NCI-H460 (cell line): Measurements from ENCODE around the gene METTL1. TPM values are rescaled to one million over a fixed set of nuclear protein-coding genes. Genes with fewer than 3 reads are reported as not detected.
A peak's percentile ranks its signal among the peaks of the same experiment; 100 is the strongest.

Experiments
- DNase-seq: peaks from one replicate; pipeline ENCODE4 v3.0.0-alpha.2; 2016; ENCODE audit warnings: low read depth; ENCODE audit errors: extremely low read depth
- total RNA-seq: library from RNA; depleted of rRNA; stranded (reverse); fragments of >200 nt; shearing (Covaris generic); gene quantifications from 2 replicates; pipeline ENCODE4 v1.2.3, GENCODE V29; 2014

Gene METTL1
- total RNA-seq, 1 experiment from 2014 or later, result 23.3 TPM

GRCh38 chr12:57771236-57771872 lies 551 bp downstream of the METTL1 start:
- DNase-seq, result peak; percentile 91

DNA sequence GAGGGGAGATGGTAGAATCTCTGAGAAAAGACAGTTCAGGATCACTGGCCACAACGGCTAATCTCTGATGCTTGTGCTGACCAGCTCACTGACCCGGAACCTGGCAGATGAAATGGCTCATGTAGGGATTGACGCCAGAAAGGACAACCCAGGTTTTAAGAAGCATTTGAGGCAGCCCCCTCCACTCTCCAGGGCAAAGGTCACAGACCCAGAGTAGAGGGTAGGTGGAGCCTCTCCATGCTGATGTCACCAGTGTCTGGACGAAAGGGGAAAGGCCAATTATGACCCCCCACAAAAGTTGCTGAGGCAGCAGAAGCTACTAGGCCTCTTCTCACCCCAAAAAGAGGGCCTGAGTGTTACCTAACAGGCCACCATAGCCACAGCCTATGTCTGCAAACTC lies 1.2 kb downstream of the METTL1 start:
- DNase-seq, result no peak

DNA sequence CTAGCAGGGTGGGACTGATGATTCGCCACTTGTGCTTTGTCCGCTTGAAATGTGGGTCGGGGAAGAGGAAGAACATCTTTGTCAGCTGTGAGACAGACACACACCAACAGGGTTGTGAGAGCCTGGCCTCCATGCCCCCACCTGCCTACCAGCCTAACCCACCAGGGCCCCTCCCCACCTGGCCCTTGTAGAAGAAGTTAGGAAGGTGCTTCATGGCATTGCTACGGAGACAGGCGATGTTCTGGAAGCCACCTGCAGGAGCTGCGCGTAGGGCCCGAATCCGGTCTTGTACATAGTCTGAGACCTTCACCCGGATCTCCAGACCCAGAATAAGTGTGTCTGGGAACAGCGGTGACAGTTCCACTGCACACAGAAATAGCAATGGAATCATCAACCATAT lies 2.3 kb downstream of the METTL1 start:
- no peak for DNase-seq

DNA sequence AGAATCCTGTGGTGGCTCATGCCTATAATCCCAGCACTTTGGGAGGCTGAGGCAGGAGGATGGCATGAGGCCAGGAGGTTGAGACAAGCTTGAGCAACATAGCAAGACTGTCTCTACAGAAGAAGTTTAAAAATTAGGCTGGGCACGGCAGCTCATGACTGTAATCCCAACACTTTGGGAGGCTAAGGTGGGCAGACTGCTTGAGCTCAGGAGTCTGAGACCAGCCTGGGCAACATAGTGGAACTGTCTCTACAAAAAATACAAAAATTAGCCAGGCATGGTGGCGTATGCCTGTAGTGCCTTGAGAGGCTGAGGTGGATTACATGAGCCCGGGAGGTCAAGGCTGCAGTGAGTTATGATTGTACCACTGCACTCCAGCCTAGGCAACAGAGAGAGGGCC lies 4.0 kb downstream of the METTL1 start:
- no peak for DNase-seq

DNA sequence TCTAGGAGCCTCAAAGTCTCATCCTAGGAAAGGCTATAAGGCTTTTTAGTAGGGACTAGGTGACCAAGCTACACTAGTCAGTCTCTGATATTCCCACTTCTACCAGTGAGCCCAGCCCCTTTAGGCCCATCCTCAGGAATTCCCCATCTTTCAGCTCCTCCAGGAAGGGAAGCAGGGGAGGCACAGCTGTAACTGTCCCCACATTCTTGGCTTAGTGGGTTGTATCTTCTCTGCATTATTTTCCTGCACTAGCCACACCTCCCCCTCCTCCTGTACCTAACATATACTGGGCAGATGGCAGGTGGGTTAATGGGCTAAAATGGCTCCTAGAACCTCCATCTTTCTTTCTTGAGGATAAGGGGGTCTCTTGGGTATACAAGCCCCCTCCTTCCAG lies 4.6 kb downstream of the METTL1 start:
- DNase-seq, result no peak

GRCh38 chr12:57766464-57767304 lies 5.2 kb downstream of the METTL1 start, which contains the start of gene CYP27B1:
Gene CYP27B1 (minus strand): TSS chr12:57767078. CDS start chr12:57767041, 37 bp downstream.
- DNase-seq, result peak; percentile 64

GRCh38 chr12:57765698-57766463 lies 6.0 kb downstream of the METTL1 start:
- no peak for DNase-seq

DNA sequence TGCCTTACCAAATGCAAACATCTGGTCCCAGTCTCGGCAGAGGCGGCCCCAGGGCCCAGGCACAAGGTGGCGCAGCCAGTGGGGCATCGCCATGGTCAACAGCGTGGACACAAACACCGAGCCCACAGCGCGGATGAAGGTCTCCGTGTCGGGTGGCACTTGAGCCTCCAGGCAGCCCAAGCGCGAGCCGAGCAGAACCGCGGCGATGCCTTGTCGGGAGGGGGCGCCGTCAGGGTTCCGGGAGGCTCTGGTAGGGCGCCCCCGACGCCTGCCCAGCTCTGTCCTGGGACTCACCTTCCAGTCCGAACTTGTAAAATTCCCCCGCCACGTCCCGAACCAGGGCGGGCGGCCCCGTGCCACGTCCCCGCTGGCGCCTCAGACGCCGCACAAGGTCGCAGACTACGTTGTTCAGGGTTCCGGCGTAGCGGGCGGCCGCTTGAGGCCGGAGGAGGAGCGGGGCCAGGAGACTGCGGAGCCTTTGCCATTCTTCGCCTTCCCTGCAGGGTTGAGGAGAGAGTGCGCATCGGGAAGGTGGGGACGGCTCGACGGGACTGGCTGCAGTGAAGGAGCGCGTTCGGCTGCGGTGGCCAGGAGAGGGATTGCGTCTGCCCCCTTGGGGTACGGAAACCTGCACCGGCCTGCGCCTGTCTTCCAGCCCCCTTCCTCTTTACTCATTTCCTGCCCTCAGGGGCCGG lies 6.8 kb downstream of the METTL1 start:
- DNase-seq, result no peak

DNA sequence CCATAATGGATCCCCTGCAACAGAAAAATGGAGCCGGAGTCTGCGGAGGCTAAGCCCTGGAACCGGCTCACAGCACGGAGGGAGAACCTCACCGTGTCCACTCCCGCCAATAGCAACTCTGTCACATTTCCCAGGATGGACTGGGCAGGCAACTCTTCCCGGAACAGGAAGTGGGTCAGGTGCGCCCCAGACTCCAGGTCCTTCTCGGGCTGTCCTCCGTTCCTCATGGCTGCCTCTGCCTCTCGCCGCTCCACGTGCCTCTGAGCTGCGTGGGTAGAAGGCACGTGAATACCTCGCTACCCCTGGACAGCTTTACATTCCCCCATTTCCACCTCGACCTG lies 7.3 kb downstream of the METTL1 start:
- DNase-seq, result no peak

- no peak for DNase-seq
Observed at GRCh38 chr12:57763881-57764661, 7.8 kb downstream of the METTL1 start.

DNA sequence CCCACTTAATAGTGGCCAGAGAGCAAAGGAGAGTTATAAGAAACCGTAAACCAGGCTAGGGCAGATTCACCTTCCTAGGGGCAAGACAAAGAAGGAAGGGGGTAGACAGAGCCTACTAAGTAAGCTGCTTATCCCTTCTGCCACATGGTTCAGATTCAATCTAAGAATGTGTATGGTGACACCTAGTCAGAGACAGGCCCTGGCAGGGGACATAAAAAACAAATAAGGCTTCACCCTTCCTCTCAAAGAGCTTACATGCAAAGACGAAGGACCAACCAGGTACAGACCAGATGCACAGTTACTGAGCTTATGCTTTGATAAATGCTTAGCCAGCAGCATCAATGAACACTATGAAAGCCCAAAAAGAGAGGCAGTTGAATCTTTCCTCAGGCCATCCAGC lies 9.4 kb downstream of the METTL1 start:
- DNase-seq, result no peak

GRCh38 chr12:57761391-57761998 lies 10.4 kb downstream of the METTL1 start:
- no peak for DNase-seq

- no peak for DNase-seq
Observed at GRCh38 chr12:57760347-57760982, 11.4 kb downstream of the METTL1 start.

DNA sequence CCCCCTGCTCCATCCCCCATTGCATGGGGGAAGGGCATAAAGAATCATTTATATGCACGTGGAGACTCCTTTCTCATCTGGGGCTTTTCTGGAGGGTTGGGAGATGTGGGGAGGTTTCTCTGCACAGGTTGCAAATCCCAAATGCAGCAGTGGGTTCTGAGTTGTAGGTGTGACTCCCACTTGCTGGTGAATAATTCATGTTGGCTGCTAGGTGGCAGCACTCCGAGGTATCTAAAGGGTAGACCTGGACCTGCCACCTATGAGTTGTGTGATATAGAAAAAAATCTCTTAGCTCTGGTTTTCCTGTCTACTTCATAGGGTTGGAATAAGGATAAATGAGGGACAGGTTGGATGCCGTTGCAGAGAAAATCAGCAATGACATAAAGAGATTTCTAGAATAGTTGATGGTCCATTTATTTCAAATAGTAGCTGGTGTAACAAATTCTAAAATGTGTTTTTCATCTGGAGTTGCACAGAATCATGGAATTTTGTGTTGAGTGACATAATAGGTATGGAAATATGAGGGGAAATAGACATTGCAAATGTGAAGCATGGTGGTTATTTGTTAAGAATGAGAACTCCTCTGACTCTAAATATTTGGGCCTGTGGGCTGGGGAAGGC lies 12.4 kb downstream of the METTL1 start:
- DNase-seq, result no peak

DNA sequence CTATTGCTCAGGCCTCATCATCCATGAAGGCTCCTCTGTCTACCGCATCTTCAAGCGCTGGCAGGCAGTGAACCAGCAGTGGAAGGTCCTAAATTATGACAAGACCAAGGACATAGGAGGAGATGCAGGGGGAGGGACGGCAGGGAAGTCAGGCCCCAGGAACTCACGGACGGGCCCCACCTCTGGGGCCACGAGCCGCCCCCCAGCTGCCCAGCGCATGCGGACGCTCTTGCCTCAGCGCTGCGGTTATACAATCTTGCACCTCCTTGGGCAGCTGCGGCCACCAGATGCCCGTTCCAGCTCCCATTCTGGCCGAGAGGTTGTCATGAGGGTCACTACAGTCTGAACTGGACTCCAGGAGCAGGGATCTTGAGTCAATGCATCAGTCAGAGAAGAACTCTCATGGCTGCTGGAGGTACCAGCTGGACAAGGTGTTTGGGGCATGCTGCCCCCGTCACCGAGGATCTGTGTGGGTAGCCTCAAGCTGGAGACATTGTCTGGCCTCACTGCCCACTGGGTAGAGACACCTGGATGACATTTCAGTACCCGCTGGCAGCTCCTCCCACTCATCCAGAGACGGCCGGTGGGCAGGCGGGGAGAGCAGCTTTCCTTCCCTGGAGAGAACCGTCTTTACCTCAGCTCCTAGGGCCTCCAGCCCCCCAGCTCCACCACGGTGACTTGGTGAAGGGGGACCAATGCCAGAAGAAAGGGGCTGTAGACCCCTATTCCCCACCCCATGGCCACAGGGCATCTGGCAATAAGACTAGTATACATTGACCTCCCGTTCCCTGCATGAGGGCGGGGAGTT lies 13.1 kb downstream of the METTL1 start:
- no peak for DNase-seq

GRCh38 chr12:57757771-57758170 lies 14.1 kb downstream of the METTL1 start:
- DNase-seq, result no peak

DNA sequence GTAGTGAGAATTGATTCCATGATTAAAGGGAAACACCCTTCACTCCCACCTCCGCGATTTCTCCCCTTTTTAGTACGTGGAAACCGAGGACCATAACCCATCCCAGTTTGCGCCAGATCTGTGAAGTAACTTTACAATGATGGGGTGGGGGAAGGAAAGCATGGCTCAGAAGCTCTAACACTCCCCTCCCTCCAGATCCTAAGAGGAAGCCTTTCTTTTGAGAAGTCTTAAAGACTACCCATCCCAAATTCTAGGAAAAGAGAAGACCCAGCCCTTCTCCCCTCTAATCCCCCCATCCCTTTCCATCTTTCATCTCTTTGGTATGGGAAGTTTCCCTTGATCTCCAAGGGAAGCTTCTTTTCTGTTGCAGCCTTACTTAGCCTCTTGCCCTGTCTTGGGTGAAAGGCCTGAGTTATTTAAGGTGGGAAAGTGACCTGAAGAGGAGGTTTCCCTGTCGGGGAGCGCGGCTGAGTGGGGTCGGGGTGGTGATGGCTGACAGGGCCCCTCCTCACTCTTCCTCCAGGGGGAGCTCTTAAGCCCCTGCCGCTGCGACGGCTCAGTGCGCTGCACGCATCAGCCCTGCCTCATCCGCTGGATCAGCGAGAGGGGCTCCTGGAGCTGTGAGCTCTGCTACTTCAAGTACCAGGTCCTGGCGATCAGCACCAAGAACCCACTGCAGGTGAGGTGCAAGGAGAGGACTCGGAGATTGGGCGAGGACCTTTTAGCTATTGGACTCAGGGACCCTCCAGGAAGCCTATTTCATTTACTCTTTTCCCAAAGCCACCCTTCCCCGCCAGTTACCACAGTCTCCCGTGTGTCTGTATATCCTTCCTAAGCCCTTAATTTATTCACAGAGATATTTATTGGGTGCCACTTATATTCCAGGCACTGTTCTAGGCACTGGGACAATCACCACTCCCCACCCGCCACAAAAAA lies 15.2 kb downstream of the METTL1 start:
- no peak for DNase-seq
